Breast epithelium (tissue), 3 donors: ENCODE results near the gene CCDC82.

Experiments
- POLR2A ChIP-seq: fragments of 450-650 bp; IDR thresholded peaks from one replicate; pipeline ENCODE4 v1.6.1; 2016; ENCODE audit warnings: antibody characterized with exemption, mild to moderate bottlenecking, moderate library complexity
- TF ChIP-seq, protein P1 (sequence below), 3 donors: fragments of 450-650 bp; IDR thresholded peaks; one replicate each; pipeline ENCODE4 v1.5.1; 2016 to 2017; ENCODE audit warnings: antibody characterized with exemption in 3 of 3, mild to moderate bottlenecking in 3 of 3, moderate library complexity in 3 of 3

GRCh38 chr11:96365493-96365892, 24.2 kb downstream of the CCDC82 start:
- TF ChIP-seq, protein P1, sequence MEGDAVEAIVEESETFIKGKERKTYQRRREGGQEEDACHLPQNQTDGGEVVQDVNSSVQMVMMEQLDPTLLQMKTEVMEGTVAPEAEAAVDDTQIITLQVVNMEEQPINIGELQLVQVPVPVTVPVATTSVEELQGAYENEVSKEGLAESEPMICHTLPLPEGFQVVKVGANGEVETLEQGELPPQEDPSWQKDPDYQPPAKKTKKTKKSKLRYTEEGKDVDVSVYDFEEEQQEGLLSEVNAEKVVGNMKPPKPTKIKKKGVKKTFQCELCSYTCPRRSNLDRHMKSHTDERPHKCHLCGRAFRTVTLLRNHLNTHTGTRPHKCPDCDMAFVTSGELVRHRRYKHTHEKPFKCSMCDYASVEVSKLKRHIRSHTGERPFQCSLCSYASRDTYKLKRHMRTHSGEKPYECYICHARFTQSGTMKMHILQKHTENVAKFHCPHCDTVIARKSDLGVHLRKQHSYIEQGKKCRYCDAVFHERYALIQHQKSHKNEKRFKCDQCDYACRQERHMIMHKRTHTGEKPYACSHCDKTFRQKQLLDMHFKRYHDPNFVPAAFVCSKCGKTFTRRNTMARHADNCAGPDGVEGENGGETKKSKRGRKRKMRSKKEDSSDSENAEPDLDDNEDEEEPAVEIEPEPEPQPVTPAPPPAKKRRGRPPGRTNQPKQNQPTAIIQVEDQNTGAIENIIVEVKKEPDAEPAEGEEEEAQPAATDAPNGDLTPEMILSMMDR (IDR thresholded peaks at IDR 0.05), result no peak
- TF ChIP-seq POLR2A, result no peak
